HepG2 (cell line): ENCODE measurements around the gene RNF222. TPM values are rescaled to one million over a fixed set of nuclear protein-coding genes. Genes with fewer than 3 reads are reported as not detected.
A peak's percentile ranks its signal among the peaks of the same experiment; 100 is the strongest.

Source experiments
- ATAC-seq: fragments of 200-7000 bp; cut with Tn5 transposase; 3 replicates; pipeline ENCODE4 v1.9.1; 2020; ENCODE audit warnings: mild to moderate bottlenecking, moderate library complexity
- BruUV-seq: library from RNA; stranded (reverse); fragments of 400-500 nt; replicated peaks from 2 replicates; lab custom pipeline; 2021; lab: Mats Ljungman, UMichigan
- CTCF ChIA-PET: fragments of 300-600 bp; formaldehyde crosslinking; extraction: SDS; loops from one replicate; lab custom pipeline; 2021; ENCODE audit warnings: low total read pairs, inconsistent platforms, low intra/inter-chr PET ratio; lab: Yijun Ruan, JAX
- POLR2A ChIA-PET: fragments of 350-600 bp; sonication (Branson Sonifier 250); formaldehyde crosslinking; loops from one replicate; lab custom pipeline; 2020; ENCODE audit warnings: antibody characterized with exemption, inconsistent platforms; lab: Yijun Ruan, JAX
- DNase-seq: peaks from one replicate; pipeline ENCODE4 v3.0.0-alpha.2; 2015; ENCODE audit warnings: low spot score
- FAIRE-seq: peaks from 3 replicates; lab custom pipeline; 2011; peaks lifted over from hg19 to GRCh38; lab: Jason Lieb, UNC
- H2AFZ ChIP-seq: one replicate; pipeline ENCODE4 v1.6.1; 2011; ENCODE audit warnings: low read length, inconsistent platforms
- H3K27ac ChIP-seq: fragments of 300-600 bp; 3 replicates; pipeline ENCODE4 v1.8.0; 2011; ENCODE audit warnings: mixed run types, mild to moderate bottlenecking, mixed read lengths, low read length, inconsistent platforms; ENCODE audit not compliant: insufficient read depth; ENCODE audit errors: extremely low read length
- H3K27me3 ChIP-seq, 2 experiments: fragments of 200-600 bp in 1 of 2; 2 replicates in 1 of 2; 3 replicates in 1 of 2; pipeline versions ENCODE4 v1.6.0 to v1.8.0; 2011; ENCODE audit warnings: low read length in 2 of 2, mild to moderate bottlenecking in 2 of 2, moderate library complexity in 2 of 2, inconsistent platforms in 1 of 2; ENCODE audit not compliant: insufficient read depth in 2 of 2, control insufficient read depth in 1 of 2
- H3K36me3 ChIP-seq, 2 experiments: fragments of 200-600 bp in 1 of 2; replicated peaks in 1 of 2; 2 replicates in 1 of 2; 3 replicates in 1 of 2; pipeline versions ENCODE4 v1.5.1 to v1.8.0; 2011; ENCODE audit warnings: low read length in 2 of 2, inconsistent platforms in 1 of 2; ENCODE audit not compliant: insufficient read depth in 2 of 2, control insufficient read depth in 1 of 2
- H3K4me1 ChIP-seq: 2 replicates; pipeline ENCODE4 v1.5.1; 2012; ENCODE audit warnings: low read length, inconsistent platforms; ENCODE audit not compliant: insufficient read depth
- H3K4me2 ChIP-seq: 2 replicates; pipeline ENCODE4 v1.6.0; 2011; ENCODE audit warnings: low read depth, low read length, inconsistent platforms
- H3K4me3 ChIP-seq, 3 experiments: fragments of 200-600 bp in 1 of 3; sonication (generic), shearing (Covaris generic) in 1 of 3; replicated peaks in 1 of 3; 2 replicates each; pipeline ENCODE4 v1.5.1; 2011 to 2016; ENCODE audit warnings: low read length in 3 of 3, inconsistent platforms in 2 of 3, low read depth in 2 of 3, mild to moderate bottlenecking in 2 of 3, control low read depth in 1 of 3, mixed read lengths in 1 of 3; ENCODE audit not compliant: insufficient read depth in 1 of 3
- H3K79me2 ChIP-seq: one replicate; pipeline ENCODE4 v1.6.1; 2011; ENCODE audit warnings: low read length, inconsistent platforms; ENCODE audit not compliant: insufficient read depth
- H3K9ac ChIP-seq: 2 replicates; pipeline ENCODE4 v1.6.0; 2011; ENCODE audit warnings: mild to moderate bottlenecking, low read depth, low read length, inconsistent platforms; ENCODE audit not compliant: insufficient read depth
- H3K9me3 ChIP-seq: 2 replicates; pipeline ENCODE4 v1.5.1; 2012; ENCODE audit warnings: mild to moderate bottlenecking, low read length
- H4K20me1 ChIP-seq: 2 replicates; pipeline ENCODE4 v1.6.0; 2011; ENCODE audit warnings: inconsistent platforms, mild to moderate bottlenecking, low read length, moderate library complexity; ENCODE audit not compliant: insufficient read depth
- BORCS8-MEF2B ChIP-seq: sonication (generic); formaldehyde crosslinking; IDR thresholded peaks from 2 replicates; pipeline ENCODE4 v1.8.0; 2022; ENCODE audit warnings: mild to moderate bottlenecking, missing genetic modification reagents
- NCOR1 ChIP-seq: fragments of 200-600 bp; sonication (generic); IDR thresholded peaks from 2 replicates; pipeline ENCODE4 v1.7.0; 2017; ENCODE audit warnings: antibody characterized with exemption, low read length, borderline replicate concordance
- PAWR ChIP-seq: sonication (generic); formaldehyde crosslinking; IDR thresholded peaks from 2 replicates; pipeline ENCODE4 v1.4.0; 2020; ENCODE audit warnings: missing genetic modification reagents, mild to moderate bottlenecking, borderline replicate concordance
- SP1 ChIP-seq, 2 experiments: fragments of 450-650 bp in 1 of 2; sonication (generic) in 1 of 2; formaldehyde crosslinking in 1 of 2; IDR thresholded peaks; 2 replicates each; pipeline versions ENCODE4 v1.4.0 to v1.6.1; 2016 to 2020; ENCODE audit warnings: missing genetic modification reagents in 1 of 2
- ZNF264 ChIP-seq: sonication (generic); formaldehyde crosslinking; IDR thresholded peaks from 2 replicates; pipeline ENCODE4 v1.4.0; 2020; ENCODE audit warnings: missing genetic modification reagents
- ZNF317 ChIP-seq: sonication (generic); formaldehyde crosslinking; IDR thresholded peaks from 2 replicates; pipeline ENCODE4 v1.5.0; 2020; ENCODE audit warnings: mild to moderate bottlenecking, missing genetic modification reagents
- ZNF788 ChIP-seq: sonication (generic); formaldehyde crosslinking; IDR thresholded peaks from 2 replicates; pipeline ENCODE4 v1.5.0; 2020; ENCODE audit warnings: mild to moderate bottlenecking, missing genetic modification reagents, borderline replicate concordance
- WGBS: methylation state at CpG from one replicate; pipeline ENCODE4 v1.1.6; 2017; ENCODE audit warnings: low lambda C conversion rate; 5-methylcytosine and 5-hydroxymethylcytosine counted together
- in situ Hi-C: cut with HindIII; loops from 2 replicates; pipeline ENCODE4 v1.10.0; 2017; ENCODE audit warnings: low pct_unique_long_range_greater_than_20kb; ENCODE audit not compliant: extremely low pct_ligation_motif_present
- intact Hi-C: fragments of 100-400 bp; cut with micrococcal nuclease; formaldehyde crosslinking; loops from one replicate; pipeline ENCODE4 v1.10.0; 2022; ENCODE audit not compliant: unreplicated experiment
- polyA plus RNA-seq, 8 experiments: library from polyadenylated mRNA; depleted of rRNA in 3 of 8; stranded (reverse) in 7 of 8; unstranded in 1 of 8; fragments of >200 nt; fragmentation: Illumina TruSeq in 4 of 8; extraction: Trizol in 4 of 8; gene quantifications; 2 replicates each; pipeline versions ENCODE4 v1.2.1 to v1.2.3, GENCODE V29; 2011 to 2016; ENCODE audit warnings: low read depth in 4 of 8, missing spikeins in 1 of 8, mixed read lengths in 1 of 8; ENCODE audit not compliant: insufficient read depth in 1 of 8
- total RNA-seq, 5 experiments: library from RNA; depleted of rRNA; stranded (reverse); fragments of >200 nt; fragmentation: Illumina TruSeq; extraction: Trizol; gene quantifications; 2 replicates each; pipeline ENCODE4 v1.2.3, GENCODE V29; 2016; ENCODE audit warnings: low read depth in 1 of 5
- TF ChIP-seq, protein P1 (sequence below): sonication (generic); formaldehyde crosslinking; conservative IDR thresholded peaks from 2 replicates; pipeline ENCODE4 v1.8.0; 2022; ENCODE audit warnings: mild to moderate bottlenecking, moderate library complexity, missing genetic modification reagents
- TF ChIP-seq, protein P2 (sequence below): sonication (generic); formaldehyde crosslinking; IDR thresholded peaks from 2 replicates; pipeline ENCODE4 v1.4.0; 2020; ENCODE audit warnings: missing genetic modification reagents
- TF ChIP-seq, protein P3 (sequence below): sonication (generic); IDR thresholded peaks from 2 replicates; pipeline ENCODE4 v1.6.1; 2016; ENCODE audit warnings: low read depth, borderline replicate concordance
- TF ChIP-seq, protein P4 (sequence below): sonication (generic); formaldehyde crosslinking; conservative IDR thresholded peaks from 2 replicates; pipeline ENCODE4 v1.5.0; 2020; ENCODE audit warnings: missing genetic modification reagents
- TF ChIP-seq, protein P5 (sequence below): sonication (generic); formaldehyde crosslinking; IDR thresholded peaks from 2 replicates; pipeline ENCODE4 v1.4.0; 2020; ENCODE audit warnings: mild to moderate bottlenecking, missing genetic modification reagents

RNF222 gene
- total and polyA plus RNA-seq, 2 of the 13 experiments (the other 11 are each of a cell fraction or from before 2014, with no cell fraction given): not detected

DNA sequence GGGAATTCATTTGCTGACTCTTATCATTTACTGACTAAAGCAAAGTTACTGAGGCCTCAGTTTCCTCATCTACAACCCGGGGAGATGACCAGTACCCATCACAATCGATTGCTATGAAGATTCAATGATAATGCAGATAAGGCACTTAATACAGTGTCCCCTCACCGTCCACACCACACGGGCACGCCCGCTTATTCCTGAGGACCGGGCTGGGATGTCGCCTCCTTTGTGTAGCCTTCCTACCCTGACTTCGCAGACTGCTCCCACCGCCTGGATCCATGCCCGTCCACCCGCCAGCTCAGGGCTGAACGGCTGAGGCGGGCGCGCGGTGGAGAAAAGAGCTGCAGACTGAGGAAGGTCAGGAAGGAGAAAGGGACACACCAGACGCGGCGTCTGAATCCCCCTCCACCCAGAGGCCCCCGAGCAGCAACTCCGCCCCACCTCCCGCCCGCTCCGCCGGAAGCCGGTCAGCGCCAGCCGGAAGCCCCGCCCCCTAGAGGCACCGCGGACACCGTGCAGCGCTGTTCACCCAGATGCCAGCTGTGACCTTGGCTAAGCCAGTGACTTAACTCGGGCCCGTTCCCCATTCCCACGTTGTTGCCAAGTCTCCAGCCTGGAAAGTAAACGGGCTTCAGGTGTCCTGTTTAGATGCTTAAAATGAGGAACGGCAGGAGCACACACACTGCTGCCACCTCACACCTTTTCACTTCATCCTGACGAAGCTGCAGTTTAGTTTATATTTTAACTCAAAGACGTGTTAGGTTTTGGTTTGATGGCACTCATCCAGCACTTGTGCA, 21.2 kb downstream of the RNF222 start, which contains the start of gene KRABD2:
Gene KRABD2 (minus strand): TSS at position 434 of the 797 bp plus-strand sequence.
- Histone ChIP-seq H3K4me1 (peaks cover 56% of the 10 kb centered on the region), H3K27me3 (peaks cover 0 to 3% of the 10 kb centered on the region in 2 experiments; a peak in 1 of 5 replicates), H3K27ac (peak within 1 kb of the TSS; percentile 75), H3K4me3 (peak within 1 kb of the TSS; percentile 66 to 85 (median 80)), H3K36me3 (peaks cover 9 to 36% of the 10 kb centered on the region in 2 experiments; a peak in 4 of 5 replicates), H4K20me1 (peaks cover 30% of the 10 kb centered on the region), H3K9ac (peak within 1 kb of the TSS; percentile 85), H3K79me2 (peaks cover 22% of the 10 kb centered on the region), H3K9me3 (no peaks in the 10 kb centered on the region), H2AFZ (peak within 1 kb of the TSS; percentile 71), H3K4me2 (peak within 1 kb of the TSS; percentile 93)
- WGBS: 9% methylated on average over 10 of the region's 41 CpGs
- FAIRE-seq (peak; percentile 53), DNase-seq (peak; percentile 87), ATAC-seq (peak; percentile 96)
- no TSS peak for BruUV-seq
- ChIA-PET CTCF (no interaction called here), POLR2A (interaction anchor here (0.6 to 2.5 kb wide), 12 partner anchors 9 to 203 kb away, joined by 3 to 10 read pairs (median 4); partner anchors contain the start of genes CTC1, NDEL1, RANGRF and SLC25A35)
- intact Hi-C loops (loop anchor here (5.0 kb wide), 1 partner anchor 154 kb away; no protein-coding TSS in a partner anchor), in situ Hi-C loops (no loop called here)
- peak; percentile 84; the same call in 1 of the 2 replicates for TF ChIP-seq ZNF788 (CRISPR knock-in tag)
- TF ChIP-seq, protein P1, sequence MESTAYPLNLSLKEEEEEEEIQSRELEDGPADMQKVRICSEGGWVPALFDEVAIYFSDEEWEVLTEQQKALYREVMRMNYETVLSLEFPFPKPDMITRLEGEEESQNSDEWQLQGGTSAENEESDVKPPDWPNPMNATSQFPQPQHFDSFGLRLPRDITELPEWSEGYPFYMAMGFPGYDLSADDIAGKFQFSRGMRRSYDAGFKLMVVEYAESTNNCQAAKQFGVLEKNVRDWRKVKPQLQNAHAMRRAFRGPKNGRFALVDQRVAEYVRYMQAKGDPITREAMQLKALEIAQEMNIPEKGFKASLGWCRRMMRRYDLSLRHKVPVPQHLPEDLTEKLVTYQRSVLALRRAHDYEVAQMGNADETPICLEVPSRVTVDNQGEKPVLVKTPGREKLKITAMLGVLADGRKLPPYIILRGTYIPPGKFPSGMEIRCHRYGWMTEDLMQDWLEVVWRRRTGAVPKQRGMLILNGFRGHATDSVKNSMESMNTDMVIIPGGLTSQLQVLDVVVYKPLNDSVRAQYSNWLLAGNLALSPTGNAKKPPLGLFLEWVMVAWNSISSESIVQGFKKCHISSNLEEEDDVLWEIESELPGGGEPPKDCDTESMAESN (CRISPR knock-in tag): peak; percentile 84
- TF ChIP-seq NCOR1: peak; percentile 44; the same call in 1 of the 2 replicates
- peak; percentile 77; the same call in 1 of the 2 replicates for TF ChIP-seq ZNF317
- TF ChIP-seq PAWR (CRISPR knock-in tag): no peak
- TF ChIP-seq, protein P2, sequence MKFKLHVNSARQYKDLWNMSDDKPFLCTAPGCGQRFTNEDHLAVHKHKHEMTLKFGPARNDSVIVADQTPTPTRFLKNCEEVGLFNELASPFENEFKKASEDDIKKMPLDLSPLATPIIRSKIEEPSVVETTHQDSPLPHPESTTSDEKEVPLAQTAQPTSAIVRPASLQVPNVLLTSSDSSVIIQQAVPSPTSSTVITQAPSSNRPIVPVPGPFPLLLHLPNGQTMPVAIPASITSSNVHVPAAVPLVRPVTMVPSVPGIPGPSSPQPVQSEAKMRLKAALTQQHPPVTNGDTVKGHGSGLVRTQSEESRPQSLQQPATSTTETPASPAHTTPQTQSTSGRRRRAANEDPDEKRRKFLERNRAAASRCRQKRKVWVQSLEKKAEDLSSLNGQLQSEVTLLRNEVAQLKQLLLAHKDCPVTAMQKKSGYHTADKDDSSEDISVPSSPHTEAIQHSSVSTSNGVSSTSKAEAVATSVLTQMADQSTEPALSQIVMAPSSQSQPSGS (CRISPR knock-in tag): peak; percentile 52; the same call in 1 of the 2 replicates
- peak; percentile 88; the same call in 1 of the 2 replicates for TF ChIP-seq BORCS8-MEF2B (CRISPR knock-in tag)
- no peak for TF ChIP-seq SP1 (IDR thresholded peaks at IDR 0.05)
- peak; percentile 36; the same call in 1 of the 2 replicates for TF ChIP-seq SP1 (CRISPR knock-in tag; IDR thresholded peaks at IDR 0.05)
- TF ChIP-seq, protein P3, sequence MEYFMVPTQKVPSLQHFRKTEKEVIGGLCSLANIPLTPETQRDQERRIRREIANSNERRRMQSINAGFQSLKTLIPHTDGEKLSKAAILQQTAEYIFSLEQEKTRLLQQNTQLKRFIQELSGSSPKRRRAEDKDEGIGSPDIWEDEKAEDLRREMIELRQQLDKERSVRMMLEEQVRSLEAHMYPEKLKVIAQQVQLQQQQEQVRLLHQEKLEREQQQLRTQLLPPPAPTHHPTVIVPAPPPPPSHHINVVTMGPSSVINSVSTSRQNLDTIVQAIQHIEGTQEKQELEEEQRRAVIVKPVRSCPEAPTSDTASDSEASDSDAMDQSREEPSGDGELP: peak; percentile 93
- TF ChIP-seq, protein P4, sequence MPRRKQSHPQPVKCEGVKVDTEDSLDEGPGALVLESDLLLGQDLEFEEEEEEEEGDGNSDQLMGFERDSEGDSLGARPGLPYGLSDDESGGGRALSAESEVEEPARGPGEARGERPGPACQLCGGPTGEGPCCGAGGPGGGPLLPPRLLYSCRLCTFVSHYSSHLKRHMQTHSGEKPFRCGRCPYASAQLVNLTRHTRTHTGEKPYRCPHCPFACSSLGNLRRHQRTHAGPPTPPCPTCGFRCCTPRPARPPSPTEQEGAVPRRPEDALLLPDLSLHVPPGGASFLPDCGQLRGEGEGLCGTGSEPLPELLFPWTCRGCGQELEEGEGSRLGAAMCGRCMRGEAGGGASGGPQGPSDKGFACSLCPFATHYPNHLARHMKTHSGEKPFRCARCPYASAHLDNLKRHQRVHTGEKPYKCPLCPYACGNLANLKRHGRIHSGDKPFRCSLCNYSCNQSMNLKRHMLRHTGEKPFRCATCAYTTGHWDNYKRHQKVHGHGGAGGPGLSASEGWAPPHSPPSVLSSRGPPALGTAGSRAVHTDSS (CRISPR knock-in tag): no peak
- TF ChIP-seq, protein P5, sequence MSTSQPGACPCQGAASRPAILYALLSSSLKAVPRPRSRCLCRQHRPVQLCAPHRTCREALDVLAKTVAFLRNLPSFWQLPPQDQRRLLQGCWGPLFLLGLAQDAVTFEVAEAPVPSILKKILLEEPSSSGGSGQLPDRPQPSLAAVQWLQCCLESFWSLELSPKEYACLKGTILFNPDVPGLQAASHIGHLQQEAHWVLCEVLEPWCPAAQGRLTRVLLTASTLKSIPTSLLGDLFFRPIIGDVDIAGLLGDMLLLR (CRISPR knock-in tag): peak; percentile 61
- TF ChIP-seq ZNF264 (CRISPR knock-in tag): 0 out of 2 replicates have a peak, but pooled peaks have one; percentile 20
